H1 (cell line): ENCODE results near the gene PIWIL1. TPM values are rescaled to one million over a fixed set of nuclear protein-coding genes. Genes with fewer than 3 reads are reported as not detected.

Experiments used
- KDM5A ChIP-seq: fragments of 200-600 bp; IDR thresholded peaks from 2 replicates; pipeline ENCODE4 v1.7.1; 2012; ENCODE audit warnings: mild to moderate bottlenecking, low read length, inconsistent platforms, mixed read lengths
- TAF1 ChIP-seq: IDR thresholded peaks from 2 replicates; pipeline ENCODE4 v1.6.1; 2011; ENCODE audit warnings: mild to moderate bottlenecking, low read depth, low read length
- polyA plus RNA-seq, 7 experiments: library from polyadenylated mRNA; depleted of rRNA in 3 of 7; stranded (reverse) in 5 of 7; unstranded in 2 of 7; fragments of >200 nt in 5 of 7; fragments of 200-250 nt in 2 of 7; gene quantifications; 1 replicate in 5 of 7; 2 replicates in 1 of 7; 4 replicates in 1 of 7; pipeline versions ENCODE4 v1.2.1 to v1.2.3, GENCODE V29; 2011 to 2013; ENCODE audit warnings: missing spikeins in 2 of 7, mixed read lengths in 2 of 7
- total RNA-seq: library from RNA; stranded (reverse); fragmentation: NEBNext Ultra II Directional; extraction: Animal tissue kit (Norgen Biotek cat#: 25700); gene quantifications from 2 replicates; pipeline ENCODE4 v1.2.1, GENCODE V29; 2021

Gene PIWIL1
- total and polyA plus RNA-seq, 2 of the 8 experiments (the other 6 are each of a cell fraction or from before 2014, with no cell fraction given), result not detected

- TF ChIP-seq KDM5A (no peak), TAF1 (no peak)
These were observed 37.6 kb upstream of the PIWIL1 start (continued) for GRCh38 chr12:130300090-130300489.
